ENCODE data around the gene TWIST2.
A peak's percentile ranks its signal among the peaks of the same experiment; 100 is the strongest.

TWIST2 gene

DNA sequence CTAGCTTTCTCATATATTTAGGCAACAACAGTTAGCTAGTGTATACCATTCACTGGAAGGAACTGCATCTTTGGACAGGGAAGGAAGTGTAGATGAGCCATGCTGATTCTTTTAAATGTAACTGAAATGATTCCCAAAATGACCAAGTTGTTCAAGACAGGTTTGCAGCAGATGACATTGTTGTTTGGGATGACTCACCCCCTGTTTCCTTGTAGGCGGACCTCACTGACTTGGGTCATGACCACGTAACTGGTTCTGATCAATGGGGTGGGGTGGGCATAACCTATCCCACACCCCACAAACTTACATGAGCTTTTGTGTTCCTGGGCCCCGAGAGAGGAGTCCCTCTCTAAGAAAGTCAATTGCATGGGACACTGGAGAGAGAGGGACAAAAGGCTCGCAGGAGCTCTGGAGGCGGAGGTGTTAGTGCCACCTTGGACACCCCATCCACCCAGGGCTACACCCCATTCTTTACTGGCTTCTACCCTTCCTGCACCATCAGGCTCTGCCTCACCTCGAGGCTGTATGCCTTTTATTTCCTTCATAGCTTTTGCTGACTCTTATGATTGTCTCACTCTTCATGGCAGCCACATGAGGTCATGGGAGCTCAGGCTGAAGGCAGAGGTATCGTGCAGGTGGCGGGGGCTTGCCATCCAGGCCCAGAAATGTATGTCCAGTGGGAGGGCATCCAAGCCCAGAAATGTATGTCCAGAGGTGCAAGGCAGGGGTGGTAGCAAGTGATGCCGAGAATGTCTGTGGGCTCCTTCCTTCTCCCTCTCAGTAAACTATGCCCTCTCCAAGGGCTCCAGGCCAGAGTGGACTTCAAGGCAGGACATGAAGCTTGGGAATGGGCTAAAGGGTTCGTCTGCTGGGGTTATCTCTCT is 108.0 kb downstream of the TWIST2 start:
- no peak overlapping the region for H2BK120ac ChIP-seq (ENCODE audit: low read depth, low read length)
- H2BK15ac ChIP-seq (ENCODE audit: low read length), result no peak overlapping the region
- H2AK5ac ChIP-seq (ENCODE audit: low read depth, low read length), result peak overlapping the region; percentile 19
- H3K9ac ChIP-seq (ENCODE audit: low read depth, low read length, poor library complexity), result no peak overlapping the region
- DNase-seq (ENCODE audit: low spot score), result no peak
- no peaks in the 10 kb centered on the region for H3K79me1 ChIP-seq (ENCODE audit: low read depth, low read length)
- H3K18ac ChIP-seq (ENCODE audit: low read length), result no peak overlapping the region
- peaks cover 0 to 3% (median 0%) of the 10 kb centered on the region in 3 experiments for H3K27me3 ChIP-seq (ENCODE audit: control insufficient read depth in 3 of 3, insufficient read depth in 3 of 3, low read depth in 1 of 3, low read length in 3 of 3)
- H3K4me2 ChIP-seq (ENCODE audit: insufficient read depth, low read length, poor library complexity, severe bottlenecking), result no peak overlapping the region
- no peak overlapping the region for H2BK12ac ChIP-seq (ENCODE audit: low read length)
- WGBS, 2 donors (ENCODE audit: extremely low coverage in 2 of 2, insufficient read length in 2 of 2, insufficient replicate concordance in 1 of 2), result no CpG with 5 or more reads among the region's 10 CpGs
- H3K4me3 ChIP-seq (ENCODE audit: low read length in 2 of 2), result no peak overlapping the region
- H2AFZ ChIP-seq (ENCODE audit: low read length), result no peak overlapping the region
- H4K91ac ChIP-seq (ENCODE audit: low read depth, low read length, poor library complexity), result no peak overlapping the region
- no peak overlapping the region for H3K27ac ChIP-seq (replicated peaks; ENCODE audit: low read length)
- no peak overlapping the region for H4K8ac ChIP-seq (ENCODE audit: low read depth, low read length)
- H3K4me1 ChIP-seq (ENCODE audit: control insufficient read depth in 2 of 2, insufficient read depth in 1 of 2, low read depth in 1 of 2, low read length in 2 of 2), result no peaks in the 10 kb centered on the region
- no peak overlapping the region for H3K14ac ChIP-seq (ENCODE audit: low read length)
- no peak overlapping the region for H3K23ac ChIP-seq (ENCODE audit: low read depth, low read length, poor library complexity)
- no peaks in the 10 kb centered on the region for H3K9me3 ChIP-seq (replicated peaks in 1 of 2; ENCODE audit: control insufficient read depth in 2 of 2, insufficient read depth in 1 of 2, low read depth in 1 of 2, low read length in 2 of 2)
- no peak overlapping the region for H2BK5ac ChIP-seq (ENCODE audit: low read length)
- H3K4ac ChIP-seq (ENCODE audit: low read length), result no peak overlapping the region
- no peaks in the 10 kb centered on the region for H3K36me3 ChIP-seq (replicated peaks in 1 of 2; ENCODE audit: control insufficient read depth in 2 of 2, insufficient read depth in 2 of 2, low read length in 2 of 2)

DNA sequence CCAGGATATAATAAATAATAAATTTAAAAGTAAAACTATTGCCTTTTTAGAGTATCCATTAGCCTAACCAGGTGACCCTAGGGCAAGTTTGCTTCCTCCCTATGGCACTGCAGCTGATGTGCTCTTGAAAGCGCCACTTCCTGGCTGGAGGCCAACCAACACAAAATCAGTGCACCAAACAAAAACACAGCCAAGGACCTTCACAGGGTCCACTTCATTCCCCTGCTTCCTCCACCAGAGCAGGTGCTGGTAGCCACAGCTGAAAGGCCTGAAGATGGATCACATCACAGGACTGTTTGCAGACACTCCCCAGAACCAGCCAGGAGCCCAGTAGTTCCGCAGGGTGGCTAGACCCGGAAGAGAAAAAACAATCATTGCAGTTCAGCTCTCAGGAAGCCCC is 108.8 kb downstream of the TWIST2 start:
- Histone ChIP-seq H3K36me3 (replicated peaks in 1 of 2; ENCODE audit: control insufficient read depth in 2 of 2, insufficient read depth in 2 of 2, low read length in 2 of 2) (no peaks in the 10 kb centered on the region), H3K4me3 (ENCODE audit: low read length in 2 of 2) (no peak overlapping the region), H3K4me1 (ENCODE audit: control insufficient read depth in 2 of 2, insufficient read depth in 1 of 2, low read depth in 1 of 2, low read length in 2 of 2) (no peaks in the 10 kb centered on the region), H3K27ac (replicated peaks; ENCODE audit: low read length) (no peak overlapping the region), H2BK5ac (ENCODE audit: low read length) (no peak overlapping the region), H3K4ac (ENCODE audit: low read length) (no peak overlapping the region), H3K23ac (ENCODE audit: low read depth, low read length, poor library complexity) (no peak overlapping the region), H3K14ac (ENCODE audit: low read length) (no peak overlapping the region), H2BK12ac (ENCODE audit: low read length) (no peak overlapping the region), H3K4me2 (ENCODE audit: insufficient read depth, low read length, poor library complexity, severe bottlenecking) (no peak overlapping the region), H4K91ac (ENCODE audit: low read depth, low read length, poor library complexity) (no peak overlapping the region), H2BK15ac (ENCODE audit: low read length) (no peak overlapping the region), H2BK120ac (ENCODE audit: low read depth, low read length) (no peak overlapping the region), H2AK5ac (ENCODE audit: low read depth, low read length) (no peak overlapping the region), H3K9me3 (replicated peaks in 1 of 2; ENCODE audit: control insufficient read depth in 2 of 2, insufficient read depth in 1 of 2, low read depth in 1 of 2, low read length in 2 of 2) (no peaks in the 10 kb centered on the region), H3K79me1 (ENCODE audit: low read depth, low read length) (no peaks in the 10 kb centered on the region), H3K9ac (ENCODE audit: low read depth, low read length, poor library complexity) (no peak overlapping the region), H3K18ac (ENCODE audit: low read length) (no peak overlapping the region), H3K27me3 (ENCODE audit: control insufficient read depth in 3 of 3, insufficient read depth in 3 of 3, low read depth in 1 of 3, low read length in 3 of 3) (peaks cover 0 to 3% (median 0%) of the 10 kb centered on the region in 3 experiments), H4K8ac (ENCODE audit: low read depth, low read length) (no peak overlapping the region), H2AFZ (ENCODE audit: low read length) (no peak overlapping the region)
- DNase-seq (ENCODE audit: low spot score), result no peak
- no CpG with 5 or more reads among the region's 3 CpGs for WGBS, 2 donors (ENCODE audit: extremely low coverage in 2 of 2, insufficient read length in 2 of 2, insufficient replicate concordance in 1 of 2)

Measured in neuronal stem cell (in vitro differentiated cells).